ENCODE data around the gene SMPD3. TPM values are rescaled to one million over a fixed set of nuclear protein-coding genes. Genes with fewer than 3 reads are reported as not detected.

The SMPD3 gene
- total and polyA plus RNA-seq, 9 of the 15 experiments (the other 6 are each of a cell fraction or from before 2014, with no cell fraction given), result 0.03 to 1.2 (median 0.18) TPM

- no peak for TF ChIP-seq ZNF407 (IDR thresholded peaks at IDR 0.05; ENCODE audit: low read depth)
Observed at GRCh38 chr16:68344252-68344651, 104.1 kb downstream of the SMPD3 start (continued).

- no TSS peak for BruUV-seq (replicated peaks)
- no peak overlapping the region for H2AFZ ChIP-seq (ENCODE audit: low read depth, low read length)
- peaks cover 3 to 6% of the 10 kb centered on the region in 2 experiments; a peak in 3 of 5 replicates for H3K4me1 ChIP-seq (replicated peaks in 1 of 2; ENCODE audit: control insufficient read depth in 2 of 2, insufficient read depth in 2 of 2, low read length in 2 of 2)
- no peak overlapping the region for H3K9ac ChIP-seq (ENCODE audit: insufficient read depth in 1 of 2, low read depth in 2 of 2, low read length in 2 of 2)
- in situ Hi-C loops (cut with MboI) (no loop called here), intact Hi-C loops (cut with micrococcal nuclease) (no loop called here)
- WGBS (ENCODE audit: insufficient coverage, low coverage, missing lambda C conversion rate), result 90% methylated on average over 7 of the region's 7 CpGs
- no peak overlapping the region; the same call in 2 of the 3 replicates for H3K27ac ChIP-seq (ENCODE audit: extremely low read depth, low read depth, low read length)
- no peaks in the 10 kb centered on the region; the same call in 1 of the 2 replicates for H4K20me1 ChIP-seq (replicated peaks; ENCODE audit: control insufficient read depth, insufficient read depth, low read length)
- H3K79me2 ChIP-seq (ENCODE audit: control insufficient read depth, insufficient read depth, low read length), result no peaks in the 10 kb centered on the region
- DNase-seq (ENCODE audit: extremely low read depth in 1 of 4, low spot score in 3 of 4), result no peak
- H3K36me3 ChIP-seq (ENCODE audit: control insufficient read depth, insufficient read depth, low read length), result peaks cover 93% of the 10 kb centered on the region
- ChIA-PET CTCF (ENCODE audit: low intra/inter-chr PET ratio) (no interaction called here), POLR2A (interaction anchor here (0.6 to 1.3 kb wide), 2 partner anchors 9 to 250 kb away, joined by 3 read pairs; no protein-coding TSS in a partner anchor)
- H3K9me3 ChIP-seq (replicated peaks; ENCODE audit: control insufficient read depth, insufficient read depth, low read depth, low read length), result no peaks in the 10 kb centered on the region
- H3K4me2 ChIP-seq (ENCODE audit: insufficient read depth, low read length), result no peak overlapping the region
- no peak for FAIRE-seq
- no peak for ATAC-seq
- H3K4me3 ChIP-seq, result no peak overlapping the region
- H3K27me3 ChIP-seq (ENCODE audit: control insufficient read depth in 2 of 2, insufficient read depth in 2 of 2, low read length in 2 of 2), result no peaks in the 10 kb centered on the region
- H3K9me1 ChIP-seq (ENCODE audit: control insufficient read depth, insufficient read depth, low read length), result no peaks in the 10 kb centered on the region
- TF ChIP-seq TRIM28 (IDR thresholded peaks at IDR 0.05) (no peak), NR1H2 (CRISPR knock-in tag; IDR thresholded peaks at IDR 0.05) (no peak), STAT5A (IDR thresholded peaks at IDR 0.05; ENCODE audit: borderline replicate concordance, low read length) (no peak), HBP1 (CRISPR knock-in tag; IDR thresholded peaks at IDR 0.05) (no peak), NCOR1 (IDR thresholded peaks at IDR 0.05) (no peak), ZNF778 (CRISPR knock-in tag; IDR thresholded peaks at IDR 0.05) (no peak), DIDO1 (tag; IDR thresholded peaks at IDR 0.05; ENCODE audit: low read depth) (no peak), DLX4 (CRISPR knock-in tag; IDR thresholded peaks at IDR 0.05) (no peak), ZKSCAN3 (CRISPR knock-in tag; IDR thresholded peaks at IDR 0.05) (no peak)
Observed at GRCh38 chr16:68343137-68343536, 105.2 kb downstream of the SMPD3 start.
